CD4-positive, alpha-beta T cell treated with Interleukin-2 at 100 ng/mL for 4 hours (primary cell): Measurements from ENCODE around the gene TAGLN3.
"Not testable (repeated sequence)": the region's sequence is repeated elsewhere in the genome, so short reads cannot be mapped to it uniquely, and the experiment has no call there.

Experiments used
- DNase-seq: peaks from one replicate; pipeline ENCODE4 v3.0.0-alpha.2; 2020; ENCODE audit warnings: low spot score

Gene TAGLN3

DNA sequence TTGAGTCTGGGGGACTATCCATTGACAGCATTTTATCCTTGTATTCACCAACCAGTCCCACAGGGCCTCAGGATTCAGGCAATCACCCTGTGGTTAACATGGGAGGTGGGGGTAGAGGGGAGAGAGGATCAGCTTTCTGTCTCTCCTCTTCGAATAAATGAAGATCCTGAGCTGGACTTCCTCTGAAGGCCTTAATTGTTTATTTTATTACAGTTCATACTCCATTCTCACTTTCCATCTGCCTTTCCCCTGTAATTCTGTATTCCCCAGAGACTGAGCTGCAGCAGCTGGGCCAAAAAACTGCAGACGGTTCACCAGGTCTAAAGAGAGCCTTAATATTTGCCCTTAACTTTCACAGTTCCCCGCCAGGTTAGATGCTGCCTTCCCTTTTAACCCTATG lies 11.9 kb downstream of the TAGLN3 start:
- DNase-seq = no peak

- DNase-seq = no peak
Observed at GRCh38 chr3:112011376-112011940, 12.7 kb downstream of the TAGLN3 start.

- DNase-seq = no peak
Observed at GRCh38 chr3:112012205-112012992, 13.7 kb downstream of the TAGLN3 start.

GRCh38 chr3:112013058-112013783 lies 14.5 kb downstream of the TAGLN3 start:
- peak; percentile 66 for DNase-seq

DNA sequence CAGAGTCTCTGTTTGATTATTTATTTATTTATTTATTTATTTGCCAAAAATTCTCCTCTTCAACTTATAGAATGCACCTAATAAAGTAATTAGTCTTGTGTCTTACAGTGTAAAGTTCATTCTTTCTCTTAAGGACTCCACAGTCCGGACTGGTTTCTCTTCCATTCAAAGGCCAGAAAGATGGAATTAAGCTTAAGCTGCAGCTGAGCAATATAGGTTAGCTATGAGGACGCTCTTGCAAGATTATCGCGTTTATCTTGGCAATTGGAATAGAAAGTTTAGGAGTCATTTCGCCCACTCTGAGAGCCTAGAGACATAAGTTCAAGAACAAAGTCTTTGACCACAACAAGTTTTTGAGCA lies 15.0 kb downstream of the TAGLN3 start:
- DNase-seq = no peak

DNA sequence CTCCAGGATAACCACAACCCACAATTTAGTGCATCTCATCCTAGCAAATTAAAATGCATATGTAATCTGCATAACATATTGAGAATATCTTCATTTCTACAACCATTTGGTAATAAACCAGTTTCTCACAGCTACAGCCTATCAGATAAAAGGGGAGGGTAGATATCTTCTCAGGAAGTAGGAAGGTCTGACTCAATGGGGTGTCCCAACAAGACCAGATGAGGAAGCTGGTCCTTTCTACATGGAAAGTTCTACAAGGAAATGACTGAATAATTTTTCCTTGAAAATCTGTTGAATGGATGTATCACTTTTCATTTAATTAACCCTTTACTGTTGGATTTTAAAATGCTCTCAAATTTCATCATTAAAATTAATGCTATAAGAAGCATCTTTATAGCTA lies 18.4 kb downstream of the TAGLN3 start:
- no peak for DNase-seq

DNA sequence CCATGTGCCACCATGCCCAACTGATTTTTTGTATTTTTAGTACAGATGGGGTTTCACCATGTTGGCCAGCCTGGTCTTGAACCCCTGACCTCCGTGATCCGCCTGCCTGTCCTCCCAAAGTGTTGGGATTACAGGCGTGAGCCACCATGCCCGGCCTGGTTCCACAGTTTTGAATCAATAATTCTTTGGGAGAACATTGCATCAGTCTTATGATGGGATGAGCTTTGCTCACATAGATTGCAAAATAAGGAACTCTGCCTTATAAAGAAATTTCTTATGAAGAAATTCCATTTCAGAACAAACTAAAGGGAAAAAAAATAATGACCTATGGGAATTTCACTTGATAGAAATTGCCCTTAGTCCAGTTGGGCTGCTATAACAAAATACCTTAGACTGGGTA lies 20.0 kb downstream of the TAGLN3 start:
- DNase-seq = no peak

DNA sequence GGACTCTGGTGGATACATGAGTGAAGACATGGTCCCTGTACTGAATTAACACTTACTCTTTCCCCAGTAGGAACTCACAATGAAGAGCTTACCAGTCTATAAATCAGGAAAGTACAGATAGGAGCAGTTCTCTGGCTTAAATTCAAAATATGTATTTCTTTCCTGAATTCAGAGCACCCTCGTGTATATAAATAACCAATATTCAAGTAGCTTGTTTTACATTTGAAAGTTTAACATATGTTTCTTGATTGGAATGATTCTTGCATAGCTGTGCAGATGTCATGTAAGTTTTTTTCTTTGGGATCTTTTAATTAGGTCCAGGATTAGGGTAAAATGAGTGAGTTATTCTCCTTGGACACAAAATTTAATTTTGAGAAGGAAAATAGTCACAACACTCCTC lies 21.0 kb downstream of the TAGLN3 start:
- no peak for DNase-seq

DNA sequence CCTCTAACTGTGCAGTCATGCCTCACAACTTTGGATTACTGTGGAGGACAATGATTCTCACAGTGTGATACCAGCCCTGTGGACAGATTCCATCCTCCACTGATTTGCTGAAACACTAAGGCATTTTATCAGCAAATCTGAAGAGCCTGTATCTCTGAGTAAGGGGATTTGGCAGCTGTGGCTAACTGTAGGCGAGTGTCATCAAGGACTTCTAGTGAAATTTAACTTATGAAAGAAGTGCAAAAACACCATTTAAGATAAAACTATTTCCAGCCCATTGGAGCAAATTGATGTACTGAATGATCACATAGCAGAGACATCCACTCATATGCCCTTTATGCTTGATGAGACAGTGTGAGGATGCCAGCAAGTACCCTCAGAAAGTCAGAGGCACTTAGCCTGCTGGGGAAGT lies 22.0 kb downstream of the TAGLN3 start:
- DNase-seq = no peak

GRCh38 chr3:112027142-112027541 lies 28.4 kb downstream of the TAGLN3 start:
- no peak for DNase-seq

DNA sequence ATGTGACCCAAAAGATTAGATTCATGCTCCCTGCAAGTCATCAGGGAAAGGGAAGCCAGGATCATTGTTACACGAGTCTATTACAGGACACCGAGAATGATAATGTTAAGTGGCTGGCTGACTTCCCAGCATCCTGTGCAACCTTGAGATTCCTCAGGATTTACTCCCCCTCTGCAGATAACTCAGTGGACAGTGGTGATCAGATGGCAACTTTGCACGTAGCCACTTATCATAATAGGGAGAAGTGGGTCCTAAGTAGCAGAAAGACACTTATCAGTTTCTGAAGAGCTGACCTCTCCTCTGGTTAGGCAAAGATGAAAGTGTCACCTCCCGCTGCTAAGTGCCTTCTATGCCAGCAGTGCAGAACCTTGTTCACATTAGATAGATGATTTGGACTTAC lies 29.1 kb downstream of the TAGLN3 start:
- no peak for DNase-seq

DNA sequence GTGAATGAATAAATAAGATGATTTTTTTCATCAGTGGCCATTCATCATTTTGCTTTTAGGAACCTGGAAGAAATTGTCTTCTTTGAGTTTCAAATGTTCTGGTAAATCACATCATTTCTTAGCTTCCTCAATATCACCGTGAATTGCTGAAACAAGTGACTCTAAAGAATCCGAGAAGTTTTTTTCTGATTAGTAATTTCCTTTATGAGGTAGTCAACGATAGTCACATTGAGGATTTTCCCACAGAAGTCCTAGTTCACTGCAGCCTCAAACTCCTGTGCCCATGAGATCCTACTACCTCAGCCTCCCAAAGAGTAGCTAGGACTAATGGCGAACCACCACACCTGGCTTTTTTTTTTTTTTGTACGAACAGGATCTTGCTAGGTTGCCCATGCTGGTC lies 32.2 kb downstream of the TAGLN3 start:
- no peak for DNase-seq

DNA sequence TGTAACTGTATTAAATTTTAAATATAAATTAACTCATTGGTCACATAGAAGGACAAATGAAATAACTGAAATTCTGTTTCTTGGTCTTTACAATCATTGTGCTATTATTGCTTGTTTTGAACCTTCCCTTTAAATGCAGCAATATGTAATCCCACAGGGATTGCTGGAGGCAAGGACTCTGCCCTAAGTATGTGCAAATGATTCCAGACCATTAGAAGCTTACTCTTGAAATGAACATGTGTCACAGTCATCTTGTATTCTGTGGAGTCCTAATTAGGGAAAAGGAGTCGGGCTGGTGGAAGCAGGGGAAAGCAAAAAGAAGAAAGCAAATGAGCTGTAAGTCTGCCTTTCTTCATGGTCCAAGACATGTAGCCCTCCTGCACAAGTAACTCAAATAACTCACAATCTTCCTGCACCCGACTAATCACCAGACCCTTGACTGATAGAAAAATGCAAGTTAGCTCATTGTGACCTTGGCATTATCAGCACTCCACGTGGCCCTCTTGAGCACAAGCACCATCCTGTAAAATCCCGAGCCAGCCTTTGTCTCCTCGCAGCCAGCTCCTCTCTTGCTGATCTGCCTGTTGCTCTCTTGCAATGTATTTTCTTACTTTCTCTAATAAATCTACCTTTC lies 33.5 kb downstream of the TAGLN3 start:
- no peak for DNase-seq

DNA sequence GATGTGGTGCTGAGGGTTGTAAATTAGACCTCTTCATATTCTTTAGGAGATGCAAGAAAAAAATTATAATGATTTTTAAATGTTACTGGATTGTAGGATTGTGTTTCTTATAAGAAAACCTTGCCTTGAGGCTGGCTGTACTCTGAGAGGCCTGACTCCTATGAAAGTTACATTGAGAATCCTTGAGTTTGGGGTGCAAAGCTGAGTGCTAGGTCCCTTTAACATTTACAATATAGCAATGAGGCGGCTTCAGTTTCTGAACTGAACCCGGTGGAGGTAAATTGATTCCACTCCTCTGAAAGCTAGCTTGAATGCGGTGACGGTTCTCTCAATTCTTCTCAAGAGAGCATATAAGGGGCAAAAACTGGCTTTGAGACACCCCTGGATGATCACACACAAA lies 35.7 kb downstream of the TAGLN3 start, which contains the start of gene TMPRSS7:
TSS of gene TMPRSS7 (plus strand) at position 301 of the 400 bp plus-strand sequence. CDS start 110 bp downstream, outside the sequence.
- no peak for DNase-seq

DNA sequence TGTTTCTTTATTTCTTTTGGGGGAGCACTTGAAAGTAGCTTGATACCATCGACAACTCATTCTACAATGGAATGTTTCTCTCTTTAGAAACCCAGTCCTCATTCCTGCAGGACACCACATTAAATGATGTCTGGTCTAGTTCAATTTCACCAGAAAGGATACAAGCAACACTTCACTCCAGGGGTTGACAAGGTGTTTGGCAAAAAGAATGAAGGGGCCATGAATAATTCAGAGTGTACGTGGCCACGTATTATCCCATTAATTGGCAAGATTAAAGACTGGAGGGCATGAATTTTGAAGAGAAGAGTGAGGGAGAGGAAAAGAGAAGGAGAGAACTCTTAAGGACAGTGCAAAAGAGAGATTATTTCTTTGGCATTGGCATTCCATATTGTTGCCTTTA lies 36.5 kb downstream of the TAGLN3 start:
- no peak for DNase-seq

DNA sequence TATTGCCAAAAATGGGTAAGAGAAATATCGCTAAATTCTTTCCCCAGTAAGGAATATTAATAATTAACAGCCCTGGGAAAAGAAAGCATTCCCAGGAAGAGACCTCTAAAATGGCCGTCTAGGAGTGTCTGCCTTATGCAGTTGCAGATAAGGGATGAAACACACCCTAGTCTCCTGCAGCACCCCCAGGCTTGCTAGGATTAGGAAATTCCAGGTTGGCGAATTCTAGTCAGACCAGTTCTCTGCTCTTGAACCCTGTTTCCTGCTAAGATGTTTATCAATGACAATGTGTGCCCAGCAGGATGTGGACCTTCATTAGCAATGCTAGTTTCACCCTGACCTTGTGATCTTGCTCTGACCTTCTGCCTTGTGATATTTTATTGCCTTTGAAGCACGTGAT lies 38.5 kb downstream of the TAGLN3 start:
- DNase-seq = not testable (repeated sequence)

- no peak for DNase-seq
Observed at GRCh38 chr3:112038863-112039262, 40.1 kb downstream of the TAGLN3 start.

GRCh38 chr3:112041321-112041720 lies 42.6 kb downstream of the TAGLN3 start:
- no peak for DNase-seq

- DNase-seq = no peak
Observed at GRCh38 chr3:112042842-112043280, 44.1 kb downstream of the TAGLN3 start.

- peak; percentile 68 for DNase-seq
Observed at GRCh38 chr3:112043621-112044201, 45.0 kb downstream of the TAGLN3 start.

DNA sequence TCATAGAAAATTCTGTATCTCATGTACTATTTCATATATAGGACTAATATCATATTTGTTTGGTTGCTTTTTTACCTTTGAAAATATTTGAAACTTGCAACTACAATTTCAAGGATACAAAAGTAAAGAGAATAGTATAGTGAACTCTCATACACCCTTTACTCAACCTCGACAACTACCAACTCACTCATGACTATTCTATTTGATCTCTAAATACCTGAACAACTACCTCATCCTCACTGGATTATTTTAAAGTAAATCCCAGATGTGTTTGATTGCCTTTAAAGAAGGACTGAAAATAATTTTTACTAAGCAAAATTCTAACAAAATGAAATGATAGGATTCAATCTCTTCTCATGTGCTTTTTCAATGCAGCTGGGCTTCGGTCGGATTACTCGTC lies 47.9 kb downstream of the TAGLN3 start:
- no peak for DNase-seq

DNA sequence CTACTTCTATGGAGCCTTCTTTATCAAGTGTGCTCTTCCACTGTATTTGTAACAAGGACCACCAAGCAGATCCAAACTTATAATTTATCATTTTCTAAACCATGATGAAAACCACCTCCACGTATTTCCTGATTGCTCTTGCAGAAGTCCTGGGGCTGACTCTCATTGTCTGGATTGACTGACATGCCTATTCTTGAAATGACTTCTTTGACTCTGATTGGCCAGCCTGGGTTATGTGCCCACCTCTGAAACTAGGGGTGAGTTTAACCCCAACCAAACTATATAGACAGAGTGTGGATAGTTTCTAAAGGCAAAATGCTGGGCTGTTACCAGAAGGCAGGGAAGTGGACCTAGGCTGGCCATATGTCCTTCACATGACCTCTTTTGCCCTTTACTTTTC lies 48.5 kb downstream of the TAGLN3 start:
- no peak for DNase-seq
